ENCODE results near the gene INSYN2A. TPM values are rescaled to one million over a fixed set of nuclear protein-coding genes. Genes with fewer than 3 reads are reported as not detected.

Gene INSYN2A
- total RNA-seq, 1 experiment from 2014 or later = 0.13 TPM

DNA sequence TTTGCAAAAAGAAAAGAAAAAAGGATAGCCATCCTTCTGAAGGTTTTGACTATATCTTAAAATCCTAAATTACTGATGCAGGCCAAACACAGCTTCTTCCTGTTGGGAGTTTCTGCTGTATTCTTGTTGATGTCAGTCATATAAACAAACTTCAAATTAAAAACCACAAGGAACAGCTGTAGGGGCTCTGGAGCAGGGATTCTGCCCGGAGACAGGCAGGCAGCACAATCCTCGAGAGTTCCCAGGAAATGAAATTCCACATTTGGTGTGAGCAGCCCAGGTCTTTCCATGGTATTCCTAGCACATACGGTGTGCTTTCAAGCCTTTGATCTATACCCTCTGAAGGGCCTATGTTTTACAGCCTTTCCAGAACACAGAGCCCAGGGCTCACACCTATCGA lies 43.2 kb downstream of the INSYN2A start:
- ATAC-seq (no peak), DNase-seq (ENCODE audit: low spot score) (no peak)
- POLR2A ChIA-PET = no interaction called here
- Mint-ChIP-seq H3K27ac (no peak overlapping the region), H3K27me3 (ENCODE audit: low read depth) (no peaks in the 10 kb centered on the region), H3K4me3 (no peak overlapping the region), H3K9me3 (no peaks in the 10 kb centered on the region), H3K36me3 (no peaks in the 10 kb centered on the region), H3K4me1 (peaks cover 65% of the 10 kb centered on the region)
- CTCF ChIA-PET = no interaction called here
- TF ChIP-seq FOXK1 (CRISPR knock-in tag; IDR thresholded peaks at IDR 0.05) = no peak
- TF ChIP-seq, protein P1, sequence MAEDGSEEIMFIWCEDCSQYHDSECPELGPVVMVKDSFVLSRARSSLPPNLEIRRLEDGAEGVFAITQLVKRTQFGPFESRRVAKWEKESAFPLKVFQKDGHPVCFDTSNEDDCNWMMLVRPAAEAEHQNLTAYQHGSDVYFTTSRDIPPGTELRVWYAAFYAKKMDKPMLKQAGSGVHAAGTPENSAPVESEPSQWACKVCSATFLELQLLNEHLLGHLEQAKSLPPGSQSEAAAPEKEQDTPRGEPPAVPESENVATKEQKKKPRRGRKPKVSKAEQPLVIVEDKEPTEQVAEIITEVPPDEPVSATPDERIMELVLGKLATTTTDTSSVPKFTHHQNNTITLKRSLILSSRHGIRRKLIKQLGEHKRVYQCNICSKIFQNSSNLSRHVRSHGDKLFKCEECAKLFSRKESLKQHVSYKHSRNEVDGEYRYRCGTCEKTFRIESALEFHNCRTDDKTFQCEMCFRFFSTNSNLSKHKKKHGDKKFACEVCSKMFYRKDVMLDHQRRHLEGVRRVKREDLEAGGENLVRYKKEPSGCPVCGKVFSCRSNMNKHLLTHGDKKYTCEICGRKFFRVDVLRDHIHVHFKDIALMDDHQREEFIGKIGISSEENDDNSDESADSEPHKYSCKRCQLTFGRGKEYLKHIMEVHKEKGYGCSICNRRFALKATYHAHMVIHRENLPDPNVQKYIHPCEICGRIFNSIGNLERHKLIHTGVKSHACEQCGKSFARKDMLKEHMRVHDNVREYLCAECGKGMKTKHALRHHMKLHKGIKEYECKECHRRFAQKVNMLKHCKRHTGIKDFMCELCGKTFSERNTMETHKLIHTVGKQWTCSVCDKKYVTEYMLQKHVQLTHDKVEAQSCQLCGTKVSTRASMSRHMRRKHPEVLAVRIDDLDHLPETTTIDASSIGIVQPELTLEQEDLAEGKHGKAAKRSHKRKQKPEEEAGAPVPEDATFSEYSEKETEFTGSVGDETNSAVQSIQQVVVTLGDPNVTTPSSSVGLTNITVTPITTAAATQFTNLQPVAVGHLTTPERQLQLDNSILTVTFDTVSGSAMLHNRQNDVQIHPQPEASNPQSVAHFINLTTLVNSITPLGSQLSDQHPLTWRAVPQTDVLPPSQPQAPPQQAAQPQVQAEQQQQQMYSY (CRISPR knock-in tag; IDR thresholded peaks at IDR 0.05) = no peak
- TF ChIP-seq, protein P2, sequence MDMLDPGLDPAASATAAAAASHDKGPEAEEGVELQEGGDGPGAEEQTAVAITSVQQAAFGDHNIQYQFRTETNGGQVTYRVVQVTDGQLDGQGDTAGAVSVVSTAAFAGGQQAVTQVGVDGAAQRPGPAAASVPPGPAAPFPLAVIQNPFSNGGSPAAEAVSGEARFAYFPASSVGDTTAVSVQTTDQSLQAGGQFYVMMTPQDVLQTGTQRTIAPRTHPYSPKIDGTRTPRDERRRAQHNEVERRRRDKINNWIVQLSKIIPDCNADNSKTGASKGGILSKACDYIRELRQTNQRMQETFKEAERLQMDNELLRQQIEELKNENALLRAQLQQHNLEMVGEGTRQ (CRISPR knock-in tag; IDR thresholded peaks at IDR 0.05) = no peak
- no peak for TF ChIP-seq ZNF138 (CRISPR knock-in tag; conservative IDR thresholded peaks at IDR 0.05)
- no peak for TF ChIP-seq ETV6 (CRISPR knock-in tag; IDR thresholded peaks at IDR 0.05)
- TF ChIP-seq ZNF263 (CRISPR knock-in tag; IDR thresholded peaks at IDR 0.05; ENCODE audit: low read depth) = no peak

DNA sequence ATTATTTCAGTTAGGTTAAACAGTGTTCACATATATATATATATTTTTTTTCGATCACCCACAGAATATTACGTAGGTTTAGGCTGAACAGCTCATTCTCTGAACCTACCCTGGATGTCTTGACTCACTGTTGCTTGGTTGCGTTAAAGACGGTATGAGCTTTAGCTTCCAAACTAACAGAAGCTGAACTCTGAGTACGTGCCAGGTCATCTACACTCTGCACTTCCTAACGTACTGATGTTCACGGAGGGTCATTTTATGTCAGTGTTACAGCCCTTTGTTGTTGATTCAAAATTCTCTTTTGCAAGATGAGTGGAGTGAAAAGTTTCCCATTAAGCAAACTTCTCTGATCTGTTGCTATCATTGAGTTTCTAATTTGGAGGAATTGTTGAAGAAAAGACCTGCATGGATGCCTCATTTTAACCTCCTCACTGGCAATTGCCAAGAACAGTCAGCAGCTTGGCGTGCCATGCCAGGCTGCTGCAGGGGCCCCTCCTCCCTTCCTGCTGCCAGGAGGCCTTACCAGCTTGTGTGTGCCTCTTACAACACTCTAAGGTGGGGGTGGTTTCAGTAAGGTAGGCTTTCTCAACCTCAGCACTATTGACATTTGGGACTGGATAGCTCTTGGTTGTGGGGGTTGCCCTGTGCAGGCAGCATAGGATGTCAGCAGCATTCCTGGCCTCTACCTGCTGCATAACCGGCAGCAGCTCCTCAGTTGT lies 44.3 kb downstream of the INSYN2A start:
- POLR2A ChIA-PET = no interaction called here
- no peaks in the 10 kb centered on the region for H3K36me3 Mint-ChIP-seq
- H3K9me3 Mint-ChIP-seq = no peaks in the 10 kb centered on the region
- TF ChIP-seq, protein P3, sequence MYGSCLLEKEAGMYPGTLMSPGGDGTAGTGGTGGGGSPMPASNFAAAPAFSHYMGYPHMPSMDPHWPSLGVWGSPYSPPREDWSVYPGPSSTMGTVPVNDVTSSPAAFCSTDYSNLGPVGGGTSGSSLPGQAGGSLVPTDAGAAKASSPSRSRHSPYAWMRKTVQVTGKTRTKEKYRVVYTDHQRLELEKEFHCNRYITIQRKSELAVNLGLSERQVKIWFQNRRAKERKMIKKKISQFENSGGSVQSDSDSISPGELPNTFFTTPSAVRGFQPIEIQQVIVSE (CRISPR knock-in tag; IDR thresholded peaks at IDR 0.05; ENCODE audit: borderline replicate concordance) = no peak
- TF ChIP-seq GABPB1 (CRISPR knock-in tag; IDR thresholded peaks at IDR 0.05) (no peak), PRRX2 (CRISPR knock-in tag; IDR thresholded peaks at IDR 0.05) (no peak), CBFB (CRISPR knock-in tag; IDR thresholded peaks at IDR 0.05; ENCODE audit: low read depth) (no peak), ZNF263 (CRISPR knock-in tag; IDR thresholded peaks at IDR 0.05; ENCODE audit: low read depth) (no peak), ELF4 (CRISPR knock-in tag; IDR thresholded peaks at IDR 0.05; ENCODE audit: low read depth) (no peak), MXD4 (CRISPR knock-in tag; IDR thresholded peaks at IDR 0.05; ENCODE audit: borderline replicate concordance) (no peak), SMAD4 (CRISPR knock-in tag; IDR thresholded peaks at IDR 0.05) (no peak)
- TF ChIP-seq, protein P4, sequence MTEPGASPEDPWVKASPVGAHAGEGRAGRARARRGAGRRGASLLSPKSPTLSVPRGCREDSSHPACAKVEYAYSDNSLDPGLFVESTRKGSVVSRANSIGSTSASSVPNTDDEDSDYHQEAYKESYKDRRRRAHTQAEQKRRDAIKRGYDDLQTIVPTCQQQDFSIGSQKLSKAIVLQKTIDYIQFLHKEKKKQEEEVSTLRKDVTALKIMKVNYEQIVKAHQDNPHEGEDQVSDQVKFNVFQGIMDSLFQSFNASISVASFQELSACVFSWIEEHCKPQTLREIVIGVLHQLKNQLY (CRISPR knock-in tag; IDR thresholded peaks at IDR 0.05) = no peak
- TF ChIP-seq, protein P5, sequence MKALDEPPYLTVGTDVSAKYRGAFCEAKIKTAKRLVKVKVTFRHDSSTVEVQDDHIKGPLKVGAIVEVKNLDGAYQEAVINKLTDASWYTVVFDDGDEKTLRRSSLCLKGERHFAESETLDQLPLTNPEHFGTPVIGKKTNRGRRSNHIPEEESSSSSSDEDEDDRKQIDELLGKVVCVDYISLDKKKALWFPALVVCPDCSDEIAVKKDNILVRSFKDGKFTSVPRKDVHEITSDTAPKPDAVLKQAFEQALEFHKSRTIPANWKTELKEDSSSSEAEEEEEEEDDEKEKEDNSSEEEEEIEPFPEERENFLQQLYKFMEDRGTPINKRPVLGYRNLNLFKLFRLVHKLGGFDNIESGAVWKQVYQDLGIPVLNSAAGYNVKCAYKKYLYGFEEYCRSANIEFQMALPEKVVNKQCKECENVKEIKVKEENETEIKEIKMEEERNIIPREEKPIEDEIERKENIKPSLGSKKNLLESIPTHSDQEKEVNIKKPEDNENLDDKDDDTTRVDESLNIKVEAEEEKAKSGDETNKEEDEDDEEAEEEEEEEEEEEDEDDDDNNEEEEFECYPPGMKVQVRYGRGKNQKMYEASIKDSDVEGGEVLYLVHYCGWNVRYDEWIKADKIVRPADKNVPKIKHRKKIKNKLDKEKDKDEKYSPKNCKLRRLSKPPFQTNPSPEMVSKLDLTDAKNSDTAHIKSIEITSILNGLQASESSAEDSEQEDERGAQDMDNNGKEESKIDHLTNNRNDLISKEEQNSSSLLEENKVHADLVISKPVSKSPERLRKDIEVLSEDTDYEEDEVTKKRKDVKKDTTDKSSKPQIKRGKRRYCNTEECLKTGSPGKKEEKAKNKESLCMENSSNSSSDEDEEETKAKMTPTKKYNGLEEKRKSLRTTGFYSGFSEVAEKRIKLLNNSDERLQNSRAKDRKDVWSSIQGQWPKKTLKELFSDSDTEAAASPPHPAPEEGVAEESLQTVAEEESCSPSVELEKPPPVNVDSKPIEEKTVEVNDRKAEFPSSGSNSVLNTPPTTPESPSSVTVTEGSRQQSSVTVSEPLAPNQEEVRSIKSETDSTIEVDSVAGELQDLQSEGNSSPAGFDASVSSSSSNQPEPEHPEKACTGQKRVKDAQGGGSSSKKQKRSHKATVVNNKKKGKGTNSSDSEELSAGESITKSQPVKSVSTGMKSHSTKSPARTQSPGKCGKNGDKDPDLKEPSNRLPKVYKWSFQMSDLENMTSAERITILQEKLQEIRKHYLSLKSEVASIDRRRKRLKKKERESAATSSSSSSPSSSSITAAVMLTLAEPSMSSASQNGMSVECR (CRISPR knock-in tag; IDR thresholded peaks at IDR 0.05; ENCODE audit: borderline replicate concordance) = no peak
- TF ChIP-seq, protein P6, sequence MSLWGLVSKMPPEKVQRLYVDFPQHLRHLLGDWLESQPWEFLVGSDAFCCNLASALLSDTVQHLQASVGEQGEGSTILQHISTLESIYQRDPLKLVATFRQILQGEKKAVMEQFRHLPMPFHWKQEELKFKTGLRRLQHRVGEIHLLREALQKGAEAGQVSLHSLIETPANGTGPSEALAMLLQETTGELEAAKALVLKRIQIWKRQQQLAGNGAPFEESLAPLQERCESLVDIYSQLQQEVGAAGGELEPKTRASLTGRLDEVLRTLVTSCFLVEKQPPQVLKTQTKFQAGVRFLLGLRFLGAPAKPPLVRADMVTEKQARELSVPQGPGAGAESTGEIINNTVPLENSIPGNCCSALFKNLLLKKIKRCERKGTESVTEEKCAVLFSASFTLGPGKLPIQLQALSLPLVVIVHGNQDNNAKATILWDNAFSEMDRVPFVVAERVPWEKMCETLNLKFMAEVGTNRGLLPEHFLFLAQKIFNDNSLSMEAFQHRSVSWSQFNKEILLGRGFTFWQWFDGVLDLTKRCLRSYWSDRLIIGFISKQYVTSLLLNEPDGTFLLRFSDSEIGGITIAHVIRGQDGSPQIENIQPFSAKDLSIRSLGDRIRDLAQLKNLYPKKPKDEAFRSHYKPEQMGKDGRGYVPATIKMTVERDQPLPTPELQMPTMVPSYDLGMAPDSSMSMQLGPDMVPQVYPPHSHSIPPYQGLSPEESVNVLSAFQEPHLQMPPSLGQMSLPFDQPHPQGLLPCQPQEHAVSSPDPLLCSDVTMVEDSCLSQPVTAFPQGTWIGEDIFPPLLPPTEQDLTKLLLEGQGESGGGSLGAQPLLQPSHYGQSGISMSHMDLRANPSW (CRISPR knock-in tag; conservative IDR thresholded peaks at IDR 0.05; ENCODE audit: low read depth) = no peak
- H3K27ac Mint-ChIP-seq = peak overlapping the region; percentile 31
- DNase-seq (ENCODE audit: low spot score) (no peak), ATAC-seq (peak; percentile 27; the same call in 1 of the 2 replicates)
- peaks cover 63% of the 10 kb centered on the region for H3K4me1 Mint-ChIP-seq
- CTCF ChIA-PET = interaction anchor here (0.5 kb wide), 1 partner anchor 61 kb away, joined by 3 read pairs; no protein-coding TSS in a partner anchor
- H3K4me3 Mint-ChIP-seq = no peak overlapping the region
- no peaks in the 10 kb centered on the region for H3K27me3 Mint-ChIP-seq (ENCODE audit: low read depth)
